Measurements from ENCODE around the gene EXO5. TPM values are rescaled to one million over a fixed set of nuclear protein-coding genes. Genes with fewer than 3 reads are reported as not detected.
"Not testable (repeated sequence)": the region's sequence is repeated elsewhere in the genome, so short reads cannot be mapped to it uniquely, and the experiment has no call there.

EXO5 gene, protein sequence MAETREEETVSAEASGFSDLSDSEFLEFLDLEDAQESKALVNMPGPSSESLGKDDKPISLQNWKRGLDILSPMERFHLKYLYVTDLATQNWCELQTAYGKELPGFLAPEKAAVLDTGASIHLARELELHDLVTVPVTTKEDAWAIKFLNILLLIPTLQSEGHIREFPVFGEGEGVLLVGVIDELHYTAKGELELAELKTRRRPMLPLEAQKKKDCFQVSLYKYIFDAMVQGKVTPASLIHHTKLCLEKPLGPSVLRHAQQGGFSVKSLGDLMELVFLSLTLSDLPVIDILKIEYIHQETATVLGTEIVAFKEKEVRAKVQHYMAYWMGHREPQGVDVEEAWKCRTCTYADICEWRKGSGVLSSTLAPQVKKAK
- total RNA-seq = 10 to 100 TPM; 21.0 to 24.2 TPM

DNA sequence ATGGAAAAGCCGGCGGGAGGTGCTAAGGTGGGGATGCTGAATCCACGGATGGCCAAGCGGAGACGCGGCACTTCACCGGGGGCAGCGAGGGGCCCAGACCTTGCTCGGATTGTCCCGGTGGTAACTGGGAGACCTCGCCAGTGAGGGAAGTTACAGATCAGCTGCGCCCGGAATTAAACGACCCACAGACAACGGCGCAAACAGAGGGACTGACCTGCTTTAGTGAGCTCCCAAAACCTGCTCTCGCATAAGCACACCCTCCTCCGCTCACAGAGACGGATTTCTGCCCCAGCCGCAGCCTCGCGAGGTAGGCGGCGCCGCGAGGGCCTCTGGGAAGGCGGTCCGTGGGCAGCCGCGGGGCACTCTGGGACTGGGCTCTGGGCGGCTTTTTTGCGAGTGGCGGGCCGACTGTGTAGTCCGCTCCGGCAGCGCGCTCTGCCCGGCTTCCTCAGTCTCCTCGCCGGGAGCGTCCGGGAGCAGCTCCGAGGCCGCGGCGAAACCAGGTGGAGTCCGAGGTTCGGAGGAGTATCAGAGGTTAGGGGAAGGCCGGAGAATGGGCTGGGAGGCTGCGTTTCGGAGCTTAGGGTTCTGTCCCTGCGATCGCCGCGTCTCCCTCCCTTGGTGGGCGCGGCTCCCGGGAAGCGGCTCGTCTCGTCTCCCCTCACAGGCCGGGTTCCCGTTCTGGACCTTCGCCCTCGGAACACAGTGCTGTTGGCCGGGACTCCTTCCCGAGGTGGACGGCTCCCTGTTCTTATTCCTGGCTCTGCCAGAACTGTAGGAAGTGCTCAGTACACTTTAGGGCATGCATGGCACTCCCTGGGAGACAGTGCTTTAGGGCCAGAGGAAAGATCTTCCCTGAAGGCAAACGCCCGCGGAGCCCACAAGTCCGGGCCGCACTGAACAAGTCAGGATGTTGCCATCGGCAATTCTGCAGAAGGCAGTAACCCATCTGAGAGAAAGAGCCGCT, at the start of gene EXO5:
EXO5 (plus strand) TSS at position 393 of the 967 bp plus-strand sequence. CDS start 5,778 bp downstream, outside the sequence.
- peak within 1 kb of the TSS; percentile 82 for H3K4me3 Mint-ChIP-seq
- peaks cover 55% of the 10 kb centered on the region for H3K36me3 Mint-ChIP-seq (ENCODE audit: low read depth)
- ChIA-PET CTCF (interaction anchor here (1.0 to 1.6 kb wide), 8 partner anchors 18 to 194 kb away, joined by 3 to 8 read pairs (median 3); partner anchors contain the start of gene ZFP69B), POLR2A (interaction anchor here (0.6 to 1.8 kb wide), 11 partner anchors 8 to 119 kb away, joined by 3 to 15 read pairs (median 3); partner anchors contain the start of genes ZFP69, ZFP69B and ZNF684)
- H3K27ac Mint-ChIP-seq = peak within 1 kb of the TSS; percentile 90
- ATAC-seq = peak; percentile 99
- H3K9me3 Mint-ChIP-seq (ENCODE audit: insufficient read depth) = peaks cover 32% of the 10 kb centered on the region
- peak; percentile 90 for DNase-seq
- no peaks in the 10 kb centered on the region for H3K27me3 Mint-ChIP-seq (ENCODE audit: low read depth)
- H3K4me1 Mint-ChIP-seq (ENCODE audit: low read depth) = peaks cover 15% of the 10 kb centered on the region

DNA sequence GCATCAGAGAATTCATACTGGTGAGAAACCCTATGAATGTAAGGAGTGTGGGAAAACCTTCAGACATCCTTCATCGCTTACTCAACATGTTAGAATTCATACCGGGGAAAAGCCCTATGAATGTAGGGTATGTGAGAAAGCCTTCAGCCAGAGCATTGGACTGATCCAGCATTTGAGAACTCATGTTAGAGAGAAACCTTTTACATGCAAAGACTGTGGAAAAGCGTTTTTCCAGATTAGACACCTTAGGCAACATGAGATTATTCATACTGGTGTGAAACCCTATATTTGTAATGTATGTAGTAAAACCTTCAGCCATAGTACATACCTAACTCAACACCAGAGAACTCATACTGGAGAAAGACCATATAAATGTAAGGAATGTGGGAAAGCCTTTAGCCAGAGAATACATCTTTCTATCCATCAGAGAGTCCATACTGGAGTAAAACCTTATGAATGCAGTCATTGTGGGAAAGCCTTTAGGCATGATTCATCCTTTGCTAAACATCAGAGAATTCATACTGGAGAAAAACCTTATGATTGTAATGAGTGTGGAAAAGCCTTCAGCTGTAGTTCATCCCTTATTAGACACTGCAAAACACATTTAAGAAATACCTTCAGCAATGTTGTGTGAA, 45.5 kb upstream of the EXO5 start:
- Mint-ChIP-seq H3K36me3 (ENCODE audit: low read depth) (peaks cover 70% of the 10 kb centered on the region), H3K27me3 (ENCODE audit: low read depth) (no peaks in the 10 kb centered on the region), H3K4me1 (ENCODE audit: low read depth) (peaks cover 6% of the 10 kb centered on the region), H3K27ac (no peak overlapping the region), H3K9me3 (ENCODE audit: insufficient read depth) (peaks cover 62% of the 10 kb centered on the region), H3K4me3 (no peak overlapping the region)
- DNase-seq = no peak
- CTCF ChIA-PET = interaction anchor here (1.8 kb wide), 1 partner anchor 15 kb away, joined by 4 read pairs; no protein-coding TSS in a partner anchor
- POLR2A ChIA-PET = no interaction called here
- ATAC-seq = no peak

DNA sequence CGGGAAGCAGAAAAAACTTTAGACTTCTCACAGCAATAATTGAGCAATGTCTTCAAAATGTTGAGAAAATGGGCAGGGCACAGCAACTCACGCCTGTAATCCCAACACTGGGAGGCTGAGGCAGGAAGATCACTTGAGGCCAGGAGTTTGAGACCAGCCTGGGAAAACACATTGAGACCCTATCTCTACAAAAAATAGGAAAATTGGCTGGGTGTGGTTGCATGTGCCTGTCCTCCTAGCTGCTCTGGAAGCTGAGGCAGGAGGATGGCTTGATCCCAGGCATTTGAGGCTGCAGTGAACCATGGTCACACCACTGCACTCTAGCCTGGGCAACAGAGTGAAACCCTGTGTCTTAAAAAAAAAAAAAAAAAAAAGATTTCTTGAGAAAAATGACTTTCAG, 39.2 kb upstream of the EXO5 start:
- H3K4me3 Mint-ChIP-seq = no peak overlapping the region
- H3K36me3 Mint-ChIP-seq (ENCODE audit: low read depth) = peaks cover 44% of the 10 kb centered on the region
- no peaks in the 10 kb centered on the region for H3K4me1 Mint-ChIP-seq (ENCODE audit: low read depth)
- H3K27ac Mint-ChIP-seq = no peak overlapping the region
- no peaks in the 10 kb centered on the region for H3K27me3 Mint-ChIP-seq (ENCODE audit: low read depth)
- H3K9me3 Mint-ChIP-seq (ENCODE audit: insufficient read depth) = peaks cover 73% of the 10 kb centered on the region
- DNase-seq (no peak), ATAC-seq (no peak)
- POLR2A ChIA-PET = no interaction called here
- CTCF ChIA-PET = no interaction called here

DNA sequence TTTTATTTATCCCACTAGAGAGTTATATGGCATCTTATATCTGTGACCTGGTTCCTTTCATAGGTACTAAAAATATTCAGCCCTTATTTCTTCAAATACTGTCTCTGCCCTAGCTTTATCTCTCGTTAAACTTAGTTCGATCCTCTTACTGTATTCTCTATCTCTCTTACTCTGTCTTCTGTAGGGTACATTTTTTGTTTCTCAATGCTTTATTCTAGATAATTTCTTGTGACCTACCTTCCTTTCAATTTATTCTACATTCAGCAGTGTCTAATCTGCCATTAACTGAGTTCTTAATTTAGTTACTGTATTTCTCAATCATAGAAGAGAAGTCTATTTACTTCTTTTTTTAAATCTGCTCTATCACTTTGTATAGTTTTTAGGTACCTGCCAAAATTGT, 33.3 kb upstream of the EXO5 start:
- no peak overlapping the region for H3K27ac Mint-ChIP-seq
- H3K4me3 Mint-ChIP-seq = no peak overlapping the region
- H3K4me1 Mint-ChIP-seq (ENCODE audit: low read depth) = peaks cover 20% of the 10 kb centered on the region
- DNase-seq (no peak), ATAC-seq (no peak)
- peaks cover 37% of the 10 kb centered on the region for H3K36me3 Mint-ChIP-seq (ENCODE audit: low read depth)
- no peaks in the 10 kb centered on the region for H3K27me3 Mint-ChIP-seq (ENCODE audit: low read depth)
- H3K9me3 Mint-ChIP-seq (ENCODE audit: insufficient read depth) = peaks cover 39% of the 10 kb centered on the region
- POLR2A ChIA-PET = no interaction called here
- CTCF ChIA-PET = no interaction called here

DNA sequence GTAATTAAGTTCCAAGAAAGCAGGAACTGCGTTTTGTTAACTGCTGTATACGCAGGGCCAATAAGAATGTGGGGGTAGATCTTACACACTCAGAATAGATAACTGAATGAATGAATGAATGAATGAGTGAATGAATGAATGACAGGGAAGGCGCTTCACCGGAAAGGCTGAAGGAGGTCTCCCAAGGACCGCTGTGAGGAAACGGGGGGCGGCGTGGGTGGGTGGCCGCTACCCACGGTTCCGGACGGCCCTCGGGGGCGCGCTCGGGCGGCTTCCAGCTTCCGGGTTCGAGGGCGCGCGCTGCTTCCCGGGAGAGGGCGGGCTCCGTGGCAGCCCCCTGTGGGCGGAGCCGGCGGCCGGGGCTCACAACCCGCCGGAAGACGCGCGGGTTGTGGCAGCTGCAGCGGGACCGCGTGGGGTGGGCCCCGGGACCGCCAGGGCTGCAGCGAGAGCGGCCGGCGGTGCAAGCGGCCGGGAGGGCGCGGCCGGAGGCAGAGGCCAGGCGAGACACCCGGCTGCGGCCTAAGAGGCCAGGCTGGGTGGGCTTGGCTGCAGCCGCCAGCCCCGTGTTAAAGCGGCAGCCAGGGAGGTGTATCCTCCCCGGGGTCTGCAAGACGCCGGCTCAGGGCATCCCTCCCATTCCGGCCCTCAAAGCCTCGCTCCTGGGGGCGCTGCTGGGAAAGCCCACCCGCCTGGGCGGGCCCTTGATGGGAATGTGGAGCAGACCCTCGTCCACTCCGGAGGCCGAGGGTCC, 31.5 kb upstream of the EXO5 start, which contains the start of gene ZFP69:
ZFP69 (plus strand) TSS at position 367 of the 754 bp plus-strand sequence. CDS start 2,072 bp downstream, outside the sequence.
- ATAC-seq (peak; percentile 92), DNase-seq (peak; percentile 80)
- ChIA-PET CTCF (interaction anchor here (1.3 to 1.8 kb wide), 2 partner anchors 10 to 13 kb away, joined by 3 to 4 read pairs; no protein-coding TSS in a partner anchor), POLR2A (interaction anchor here (2.3 kb wide), 1 partner anchor 32 kb away, joined by 15 read pairs; the partner anchor contains the start of gene EXO5)
- peaks cover 42% of the 10 kb centered on the region for H3K36me3 Mint-ChIP-seq (ENCODE audit: low read depth)
- H3K9me3 Mint-ChIP-seq (ENCODE audit: insufficient read depth) = peaks cover 32% of the 10 kb centered on the region
- no peaks in the 10 kb centered on the region for H3K27me3 Mint-ChIP-seq (ENCODE audit: low read depth)
- H3K27ac Mint-ChIP-seq = peak within 1 kb of the TSS; percentile 81
- peaks cover 20% of the 10 kb centered on the region for H3K4me1 Mint-ChIP-seq (ENCODE audit: low read depth)
- H3K4me3 Mint-ChIP-seq = peak within 1 kb of the TSS; percentile 76

DNA sequence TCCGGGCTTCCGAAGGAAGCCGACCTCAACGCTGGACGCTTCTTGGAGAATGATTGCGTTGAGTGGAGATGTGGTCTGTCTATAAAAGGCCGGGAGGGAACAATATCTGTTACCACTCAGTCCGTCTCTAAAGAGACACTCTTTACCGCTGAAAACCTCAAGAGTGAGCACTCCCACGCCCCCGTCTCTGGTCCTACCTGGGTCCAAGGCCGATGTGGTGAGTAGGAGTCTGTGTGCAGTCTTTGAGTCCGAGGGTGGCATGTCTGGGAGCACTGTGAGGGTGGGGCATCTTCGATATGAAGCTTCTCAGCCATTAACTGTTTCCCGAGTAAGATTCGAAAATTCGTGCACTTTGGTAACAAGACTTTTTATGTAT, 30.9 kb upstream of the EXO5 start:
- ChIA-PET POLR2A (interaction anchor here (2.3 kb wide), 1 partner anchor 31 kb away, joined by 15 read pairs; the partner anchor contains the start of gene EXO5), CTCF (interaction anchor here (0.7 to 1.8 kb wide), 6 partner anchors 9 to 139 kb away, joined by 3 to 4 read pairs (median 4); partner anchors contain the start of gene ZFP69B)
- ATAC-seq (peak; percentile 49), DNase-seq (peak; percentile 29)
- H3K27ac Mint-ChIP-seq = peak overlapping the region; percentile 81
- no peaks in the 10 kb centered on the region for H3K27me3 Mint-ChIP-seq (ENCODE audit: low read depth)
- H3K4me3 Mint-ChIP-seq = peak overlapping the region; percentile 72
- H3K9me3 Mint-ChIP-seq (ENCODE audit: insufficient read depth) = peaks cover 33% of the 10 kb centered on the region
- H3K4me1 Mint-ChIP-seq (ENCODE audit: low read depth) = peaks cover 20% of the 10 kb centered on the region
- H3K36me3 Mint-ChIP-seq (ENCODE audit: low read depth) = peaks cover 48% of the 10 kb centered on the region

DNA sequence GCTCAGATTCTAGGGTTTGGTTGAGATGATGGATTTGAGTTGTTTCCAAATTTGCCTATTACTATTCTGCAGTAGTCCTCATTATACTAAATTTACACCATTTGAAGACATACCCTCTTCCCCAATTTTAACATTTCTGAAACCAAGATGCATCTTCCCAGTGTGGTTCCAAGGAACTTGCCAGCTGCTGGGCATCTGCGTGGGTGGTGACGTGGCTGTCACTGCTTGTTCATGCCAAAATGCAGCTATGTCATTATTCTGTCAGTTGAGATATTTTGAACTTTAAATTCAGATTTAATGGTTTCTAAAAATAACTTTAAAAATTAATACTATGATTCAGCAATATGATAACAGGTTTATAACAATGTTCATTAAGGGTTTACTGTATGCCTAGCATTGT, 30.3 kb upstream of the EXO5 start:
- DNase-seq (no peak), ATAC-seq (no peak)
- peaks cover 53% of the 10 kb centered on the region for H3K36me3 Mint-ChIP-seq (ENCODE audit: low read depth)
- no peak overlapping the region for H3K27ac Mint-ChIP-seq
- H3K9me3 Mint-ChIP-seq (ENCODE audit: insufficient read depth) = peaks cover 30% of the 10 kb centered on the region
- CTCF ChIA-PET = interaction anchor here (0.7 to 1.8 kb wide), 7 partner anchors 9 to 140 kb away, joined by 3 to 4 read pairs (median 3); partner anchors contain the start of gene ZFP69B
- H3K4me3 Mint-ChIP-seq = peak overlapping the region; percentile 72
- H3K27me3 Mint-ChIP-seq (ENCODE audit: low read depth) = no peaks in the 10 kb centered on the region
- peaks cover 20% of the 10 kb centered on the region for H3K4me1 Mint-ChIP-seq (ENCODE audit: low read depth)
- POLR2A ChIA-PET = interaction anchor here (2.3 kb wide), 1 partner anchor 30 kb away, joined by 15 read pairs; the partner anchor contains the start of gene EXO5

DNA sequence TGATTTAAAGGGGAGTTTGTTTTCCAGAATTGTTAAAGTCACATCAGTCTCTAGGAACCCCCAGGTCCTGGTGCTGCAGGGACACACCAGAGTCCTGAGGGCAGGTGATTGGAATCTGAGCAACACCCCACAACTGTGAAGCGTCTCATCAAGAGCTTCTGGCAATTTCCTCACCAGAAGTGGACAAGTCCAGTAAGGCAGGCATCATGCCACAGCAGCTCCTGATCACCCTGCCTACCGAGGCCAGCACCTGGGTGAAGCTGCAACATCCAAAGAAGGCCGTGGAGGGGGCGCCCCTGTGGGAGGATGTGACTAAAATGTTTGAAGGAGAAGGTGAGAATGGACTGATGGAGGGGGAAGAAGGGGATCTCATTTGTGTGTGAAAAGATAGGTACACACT, 29.4 kb upstream of the EXO5 start:
- H3K27ac Mint-ChIP-seq = no peak overlapping the region
- H3K4me3 Mint-ChIP-seq = no peak overlapping the region
- peaks cover 21% of the 10 kb centered on the region for H3K9me3 Mint-ChIP-seq (ENCODE audit: insufficient read depth)
- ATAC-seq (no peak), DNase-seq (peak; percentile 21)
- no peaks in the 10 kb centered on the region for H3K27me3 Mint-ChIP-seq (ENCODE audit: low read depth)
- H3K36me3 Mint-ChIP-seq (ENCODE audit: low read depth) = peaks cover 53% of the 10 kb centered on the region
- H3K4me1 Mint-ChIP-seq (ENCODE audit: low read depth) = peaks cover 20% of the 10 kb centered on the region
- POLR2A ChIA-PET = interaction anchor here (2.3 kb wide), 1 partner anchor 30 kb away, joined by 15 read pairs; the partner anchor contains the start of gene EXO5
- CTCF ChIA-PET = interaction anchor here (1.1 to 1.4 kb wide), 2 partner anchors 17 to 21 kb away, joined by 3 to 4 read pairs; no protein-coding TSS in a partner anchor

DNA sequence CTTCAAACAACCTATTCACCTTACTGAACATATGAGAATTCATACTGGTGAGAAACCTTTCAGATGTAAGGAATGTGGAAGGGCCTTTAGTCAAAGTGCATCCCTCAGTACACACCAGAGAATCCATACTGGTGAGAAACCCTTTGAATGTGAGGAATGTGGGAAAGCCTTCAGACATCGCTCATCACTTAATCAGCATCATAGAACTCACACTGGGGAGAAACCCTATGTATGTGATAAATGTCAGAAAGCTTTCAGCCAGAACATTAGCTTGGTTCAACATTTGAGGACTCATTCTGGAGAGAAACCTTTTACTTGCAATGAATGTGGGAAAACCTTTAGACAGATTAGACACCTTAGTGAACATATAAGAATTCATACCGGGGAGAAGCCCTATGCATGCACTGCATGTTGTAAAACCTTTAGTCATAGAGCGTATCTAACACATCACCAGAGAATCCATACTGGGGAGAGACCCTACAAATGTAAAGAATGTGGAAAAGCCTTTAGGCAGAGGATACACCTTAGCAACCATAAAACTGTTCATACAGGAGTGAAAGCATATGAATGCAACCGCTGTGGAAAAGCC, 13.2 kb upstream of the EXO5 start:
- H3K4me3 Mint-ChIP-seq = no peak overlapping the region
- no peaks in the 10 kb centered on the region for H3K27me3 Mint-ChIP-seq (ENCODE audit: low read depth)
- ChIA-PET POLR2A (no interaction called here), CTCF (no interaction called here)
- no peak for DNase-seq
- H3K4me1 Mint-ChIP-seq (ENCODE audit: low read depth) = no peaks in the 10 kb centered on the region
- peaks cover 60% of the 10 kb centered on the region for H3K9me3 Mint-ChIP-seq (ENCODE audit: insufficient read depth)
- H3K36me3 Mint-ChIP-seq (ENCODE audit: low read depth) = peaks cover 74% of the 10 kb centered on the region
- no peak overlapping the region for H3K27ac Mint-ChIP-seq
- no peak for ATAC-seq

DNA sequence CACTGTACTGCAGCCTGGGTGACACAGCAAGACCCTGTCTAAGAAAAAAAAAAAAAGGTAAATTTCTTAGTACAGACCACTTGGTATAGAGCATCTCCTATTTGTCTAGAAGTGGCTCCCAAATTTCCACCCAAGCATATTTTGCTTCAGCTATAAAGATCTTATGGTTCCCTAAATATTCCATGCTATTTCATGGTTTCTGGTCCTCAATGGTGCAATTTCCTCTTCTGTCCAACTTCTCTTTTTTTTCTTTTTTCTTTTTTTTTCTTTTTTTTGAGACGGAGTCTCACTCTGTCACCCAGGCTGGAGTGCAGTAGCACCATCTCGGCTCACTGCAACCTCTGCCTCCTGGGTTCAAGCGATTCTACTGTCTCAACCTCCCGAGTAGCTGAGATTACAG, 5.9 kb upstream of the EXO5 start:
- H3K4me1 Mint-ChIP-seq (ENCODE audit: low read depth) = not testable (repeated sequence)
- CTCF ChIA-PET = interaction anchor here (0.6 kb wide), 1 partner anchor 161 kb away, joined by 3 read pairs; no protein-coding TSS in a partner anchor
- H3K9me3 Mint-ChIP-seq (ENCODE audit: insufficient read depth) = peaks cover 59% of the 10 kb centered on the region

More for the DNA sequence above, 5.9 kb upstream of the EXO5 start:
- not testable (repeated sequence) for ATAC-seq; H3K4me3 Mint-ChIP-seq; H3K27me3 Mint-ChIP-seq (ENCODE audit: low read depth); DNase-seq; H3K27ac Mint-ChIP-seq
- POLR2A ChIA-PET = interaction anchor here (0.7 to 1.2 kb wide), 2 partner anchors 14 to 29 kb away, joined by 3 read pairs; partner anchors contain the start of gene ZNF684
- H3K36me3 Mint-ChIP-seq (ENCODE audit: low read depth) = peaks cover 54% of the 10 kb centered on the region

Measured in activated CD8-positive, alpha-beta T cell treated with anti-CD3 and anti-CD28 coated beads, Interleukin-2, amount 10 ng/mL, durations not matched to agents 7 days and 5 days (primary cell).